ENCODE data around the gene SET.
"Not testable (repeated sequence)": the region's sequence is repeated elsewhere in the genome, so short reads cannot be mapped to it uniquely, and the experiment has no call there.

The SET gene

GRCh38 chr9:128689293-128689774, 312 bp downstream of the SET start:
- DNase-seq: peak; percentile 61

DNA sequence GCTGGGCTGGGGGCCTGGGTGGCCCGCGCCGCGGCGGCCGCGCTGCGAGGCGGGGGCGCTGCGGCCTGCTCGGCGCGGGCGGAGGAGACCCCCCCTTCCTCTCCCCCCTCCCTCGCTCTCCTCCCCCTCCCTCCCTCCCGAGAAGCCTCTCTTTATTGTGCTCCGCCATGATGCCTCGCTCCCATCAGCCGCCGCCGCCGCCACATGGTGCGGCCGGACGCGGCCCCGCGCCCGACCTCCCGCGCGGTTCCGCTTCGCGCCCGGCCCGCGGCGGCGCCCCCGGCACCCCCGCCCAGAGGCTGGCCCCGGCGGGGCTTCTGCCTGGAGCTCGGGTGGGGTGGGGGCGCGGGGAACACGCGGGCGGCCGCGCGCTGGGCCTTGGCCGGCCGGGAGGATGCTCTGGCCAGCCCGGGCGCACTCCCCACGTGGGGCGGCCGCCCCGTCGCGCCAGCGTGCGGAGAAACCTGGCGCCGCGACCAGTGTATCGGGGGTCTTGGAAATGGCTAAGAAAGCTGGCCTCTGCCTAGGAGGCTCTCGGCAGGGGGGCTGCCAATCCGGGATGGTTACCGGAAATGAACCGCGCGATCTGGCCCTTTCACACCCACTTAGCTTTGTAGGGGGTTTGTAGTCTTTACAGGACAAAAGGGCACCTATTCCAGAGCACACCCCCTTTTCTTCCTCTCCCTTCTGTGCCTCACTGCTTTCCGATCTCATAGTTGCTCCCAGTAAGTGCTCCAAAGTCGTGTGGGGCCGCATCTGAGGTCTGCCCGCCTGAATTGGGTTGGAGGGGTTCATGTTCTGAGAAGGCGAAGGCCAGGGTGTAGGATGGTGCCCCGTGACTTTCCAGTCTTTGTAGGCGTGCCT, 1.0 kb downstream of the SET start:
- peak; percentile 5 for DNase-seq

DNA sequence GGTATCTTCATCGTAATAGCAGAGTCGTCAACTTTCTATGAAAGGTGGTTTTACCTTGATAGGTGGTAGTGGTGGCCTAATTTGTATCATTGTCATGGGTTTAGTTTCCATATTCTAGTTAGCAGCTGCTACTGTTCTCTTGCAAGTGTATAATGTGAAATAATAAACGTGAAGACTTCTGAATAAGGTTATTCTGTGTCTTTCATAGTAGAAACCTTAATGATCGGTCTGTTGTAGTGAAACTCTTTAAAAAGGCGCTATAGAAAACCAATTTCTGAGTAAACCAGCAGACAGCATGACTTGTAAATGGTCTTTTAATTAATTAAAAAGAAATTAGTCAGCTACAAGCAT, 1.6 kb downstream of the SET start:
- no peak for DNase-seq

DNA sequence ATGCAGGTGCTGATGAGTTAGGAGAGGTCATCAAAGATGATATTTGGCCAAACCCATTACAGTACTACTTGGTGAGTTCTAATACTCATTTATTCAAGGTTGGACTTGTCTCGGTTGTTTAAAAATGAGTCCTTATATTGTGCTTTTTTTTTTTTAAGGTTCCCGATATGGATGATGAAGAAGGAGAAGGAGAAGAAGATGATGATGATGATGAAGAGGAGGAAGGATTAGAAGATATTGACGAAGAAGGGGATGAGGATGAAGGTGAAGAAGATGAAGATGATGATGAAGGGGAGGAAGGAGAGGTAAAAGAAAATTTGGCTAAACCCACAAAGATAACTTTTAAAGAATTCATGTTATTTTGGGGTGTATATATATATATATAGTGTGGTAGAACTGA, 4.7 kb downstream of the SET start:
- DNase-seq: not testable (repeated sequence)

DNA sequence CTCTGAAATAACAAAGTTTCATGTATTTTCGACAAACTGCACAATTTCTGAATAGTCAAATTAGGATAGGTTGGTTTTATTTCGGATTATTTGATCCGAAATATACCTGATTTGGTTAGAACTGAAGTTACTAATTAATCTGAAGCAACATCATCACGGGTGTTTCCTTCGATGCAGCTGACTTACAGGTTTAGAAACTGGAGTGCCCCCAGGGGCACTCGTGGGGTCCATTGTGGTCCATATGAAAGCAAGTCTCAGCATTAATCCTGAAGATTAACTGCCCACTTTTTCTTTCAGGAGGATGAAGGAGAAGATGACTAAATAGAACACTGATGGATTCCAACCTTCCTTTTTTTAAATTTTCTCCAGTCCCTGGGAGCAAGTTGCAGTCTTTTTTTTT, 5.3 kb downstream of the SET start:
- DNase-seq: no peak

DNA sequence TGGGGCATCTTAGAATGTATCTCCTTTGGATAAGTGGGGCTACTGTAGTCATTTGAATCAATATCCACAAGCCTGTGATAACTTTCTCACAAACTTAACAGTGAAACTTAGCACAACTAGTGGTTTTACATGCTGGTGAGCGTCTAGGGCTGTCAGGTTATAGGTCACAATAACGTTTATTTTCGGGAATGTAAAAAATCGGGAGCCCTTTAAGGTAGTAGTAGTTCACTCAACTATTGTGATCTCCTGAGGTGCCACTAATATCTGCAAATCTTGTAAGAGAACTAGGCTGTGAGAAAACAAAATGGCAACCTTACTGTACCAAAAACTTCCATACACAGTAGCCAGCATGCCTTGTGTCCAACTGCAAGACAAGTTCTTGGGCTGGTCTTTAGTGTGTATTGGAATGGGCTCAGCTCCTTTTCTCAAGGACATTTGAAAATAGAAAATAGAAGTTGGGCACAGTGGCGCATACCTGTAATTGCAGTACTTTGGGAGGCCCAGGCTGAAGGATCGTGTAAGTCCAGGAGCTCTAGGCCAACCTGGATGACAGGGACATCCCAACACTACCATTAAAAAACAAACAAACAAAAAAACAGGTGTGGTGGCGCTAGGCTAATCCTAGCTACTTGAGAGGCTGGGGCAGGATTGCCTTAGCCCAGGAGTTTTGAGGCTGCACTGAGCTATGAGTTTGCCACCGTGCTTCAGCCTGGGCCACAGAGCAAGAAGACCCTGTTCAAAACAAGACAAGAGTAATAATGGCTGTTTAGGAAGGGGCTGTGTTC, 8.1 kb downstream of the SET start:
- no peak for DNase-seq

- not testable (repeated sequence) for DNase-seq
Measured at GRCh38 chr9:128699096-128699795, 10.2 kb downstream of the SET start.

DNA sequence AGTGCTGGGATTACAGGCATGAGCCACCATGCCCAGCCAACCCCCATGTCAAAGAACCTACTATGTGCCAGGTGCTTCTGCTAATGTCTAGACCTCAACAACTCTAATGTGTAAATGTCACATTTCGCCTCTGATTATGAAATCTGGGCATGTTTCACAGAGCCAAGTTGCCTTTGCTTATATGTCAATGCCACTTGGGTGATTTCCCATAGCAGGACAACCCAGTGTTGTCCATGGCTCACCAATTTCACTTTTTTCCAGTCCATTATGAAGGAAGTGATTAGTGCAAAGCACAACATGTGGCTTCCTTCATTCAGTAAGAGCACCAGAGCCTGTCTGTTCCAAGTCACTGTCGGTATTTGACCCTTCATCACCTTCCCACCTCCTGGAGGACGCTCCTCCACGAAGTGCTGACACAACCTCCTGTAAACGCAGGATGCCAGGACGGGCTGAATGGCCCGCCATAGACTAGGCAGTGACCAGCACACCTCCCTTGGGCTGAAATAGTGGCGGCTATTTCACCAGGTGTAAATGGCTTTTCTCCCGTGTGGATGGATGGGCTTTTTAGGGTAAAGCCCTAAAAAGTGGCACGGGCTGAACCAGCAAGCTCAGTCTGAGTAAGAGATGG, 12.3 kb downstream of the SET start:
- DNase-seq: no peak

GRCh38 chr9:128702445-128702948, 13.5 kb downstream of the SET start, which contains the start of gene PKN3:
Gene PKN3, plus strand, starts transcription at chr9:128702503. Its CDS starts 413 bp downstream, at chr9:128702916.
- peak; percentile 74 for DNase-seq

- DNase-seq: no peak
Measured at GRCh38 chr9:128702949-128703615, 14.1 kb downstream of the SET start.

DNA sequence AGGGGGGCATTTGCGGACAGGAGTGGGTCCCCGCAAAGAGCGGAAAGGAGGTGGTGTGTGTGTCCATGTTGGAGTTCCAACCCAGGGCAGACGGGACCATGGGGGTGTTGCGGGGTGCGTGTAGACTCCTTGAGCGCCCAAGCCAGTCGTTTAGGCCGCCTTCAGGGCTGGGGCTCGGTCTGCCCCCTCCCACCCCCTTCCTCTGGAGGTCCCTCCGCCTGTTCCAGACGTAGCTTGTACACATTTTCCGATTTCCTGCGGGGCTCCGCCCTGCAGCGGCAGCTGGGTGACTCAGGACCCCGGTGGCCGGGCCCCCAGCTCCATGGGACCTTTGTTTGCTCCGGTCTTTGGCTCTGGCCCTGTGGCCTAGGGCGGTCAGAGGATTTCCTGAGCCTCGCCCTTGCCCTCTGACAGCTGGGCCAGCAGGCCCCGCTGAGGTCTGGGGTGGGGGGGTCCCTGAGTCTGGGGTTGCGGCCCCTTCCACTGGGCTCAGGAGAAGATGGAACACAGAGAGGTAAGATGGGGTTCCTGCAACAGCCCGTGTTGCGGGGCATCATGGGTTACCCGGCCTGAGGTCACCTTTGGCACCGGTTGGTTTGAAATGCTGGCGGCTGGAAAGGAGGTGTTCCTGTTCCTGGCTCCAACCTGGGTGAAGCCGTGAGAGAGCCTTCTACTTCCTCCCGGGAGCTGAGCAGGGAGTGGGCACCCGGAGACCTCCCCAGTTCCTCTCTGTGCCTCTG, 14.8 kb downstream of the SET start:
- DNase-seq: no peak

DNA sequence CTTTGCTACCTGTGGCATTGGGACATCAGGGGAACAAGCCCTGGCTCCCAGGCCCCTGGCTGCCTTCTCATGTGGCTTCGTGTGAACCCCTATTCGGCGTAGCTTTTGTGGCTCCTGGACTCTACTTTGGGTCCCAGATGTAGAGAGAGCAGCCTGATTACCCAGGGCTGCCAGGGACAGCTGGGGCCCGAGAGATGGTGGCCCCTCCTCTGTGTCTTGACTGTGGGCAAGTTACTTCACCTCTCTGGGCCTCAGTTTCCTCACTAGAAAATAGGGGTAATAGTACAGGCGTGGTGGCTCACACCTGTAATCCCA, 15.3 kb downstream of the SET start:
- DNase-seq: no peak

DNA sequence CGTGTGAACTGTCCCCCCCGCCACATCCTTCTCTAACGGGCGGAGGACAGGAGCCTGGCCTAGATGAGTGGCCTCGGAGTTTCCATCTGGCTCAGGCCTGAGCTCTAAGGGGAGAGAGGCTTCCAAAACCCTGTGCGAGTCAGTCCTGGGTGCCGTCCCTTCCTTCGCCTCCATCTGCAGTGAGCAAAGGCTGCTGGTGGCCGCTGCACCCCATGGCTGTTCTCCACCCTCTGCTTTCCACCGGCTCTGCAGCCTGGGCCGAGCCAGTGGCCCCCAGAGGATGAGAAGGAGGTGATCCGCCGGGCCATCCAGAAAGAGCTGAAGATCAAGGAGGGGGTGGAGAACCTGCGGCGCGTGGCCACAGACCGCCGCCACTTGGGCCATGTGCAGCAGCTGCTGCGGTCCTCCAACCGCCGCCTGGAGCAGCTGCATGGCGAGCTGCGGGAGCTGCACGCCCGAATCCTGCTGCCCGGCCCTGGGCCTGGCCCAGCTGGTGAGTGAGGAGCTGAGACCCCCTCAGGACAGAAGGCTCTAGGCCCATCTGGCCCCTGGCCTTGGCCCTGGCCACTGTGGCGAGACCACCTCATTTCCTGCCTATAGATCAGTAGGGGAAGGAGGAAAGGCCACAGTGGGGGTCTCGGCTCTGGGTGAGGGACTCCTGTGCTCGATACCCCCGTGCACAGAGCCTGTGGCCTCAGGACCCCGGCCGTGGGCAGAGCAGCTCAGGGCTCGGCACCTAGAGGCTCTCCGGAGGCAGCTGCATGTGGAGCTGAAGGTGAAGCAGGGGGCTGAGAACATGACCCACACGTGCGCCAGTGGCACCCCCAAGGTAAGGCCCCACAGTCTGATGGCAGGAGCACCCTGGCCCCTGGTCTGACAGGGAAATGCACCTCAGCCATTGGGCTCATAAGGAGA, 16.3 kb downstream of the SET start:
- DNase-seq: no peak

DNA sequence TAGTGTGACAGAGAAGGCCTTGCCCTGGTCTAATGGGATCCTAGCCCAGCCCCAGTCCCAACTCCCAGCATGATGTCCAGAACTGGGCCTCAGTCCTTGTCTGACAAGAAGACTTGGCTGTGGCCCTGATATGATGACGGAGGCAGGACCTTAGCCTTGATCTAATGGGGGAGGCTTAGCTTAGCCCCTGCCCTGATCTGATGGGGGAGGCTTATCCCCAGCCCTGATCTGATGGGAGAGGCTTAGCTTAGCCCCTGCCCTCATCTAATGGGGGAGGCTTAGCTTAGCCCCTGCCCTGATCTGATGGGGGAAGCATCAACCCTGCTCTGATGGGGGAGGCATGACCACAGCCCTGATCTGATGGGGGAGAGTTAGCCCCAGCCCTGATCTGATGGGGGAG, 17.0 kb downstream of the SET start:
- no peak for DNase-seq

GRCh38 chr9:128706671-128707381, 17.8 kb downstream of the SET start:
- no peak for DNase-seq

GRCh38 chr9:128707446-128707845, 18.4 kb downstream of the SET start:
- no peak for DNase-seq

DNA sequence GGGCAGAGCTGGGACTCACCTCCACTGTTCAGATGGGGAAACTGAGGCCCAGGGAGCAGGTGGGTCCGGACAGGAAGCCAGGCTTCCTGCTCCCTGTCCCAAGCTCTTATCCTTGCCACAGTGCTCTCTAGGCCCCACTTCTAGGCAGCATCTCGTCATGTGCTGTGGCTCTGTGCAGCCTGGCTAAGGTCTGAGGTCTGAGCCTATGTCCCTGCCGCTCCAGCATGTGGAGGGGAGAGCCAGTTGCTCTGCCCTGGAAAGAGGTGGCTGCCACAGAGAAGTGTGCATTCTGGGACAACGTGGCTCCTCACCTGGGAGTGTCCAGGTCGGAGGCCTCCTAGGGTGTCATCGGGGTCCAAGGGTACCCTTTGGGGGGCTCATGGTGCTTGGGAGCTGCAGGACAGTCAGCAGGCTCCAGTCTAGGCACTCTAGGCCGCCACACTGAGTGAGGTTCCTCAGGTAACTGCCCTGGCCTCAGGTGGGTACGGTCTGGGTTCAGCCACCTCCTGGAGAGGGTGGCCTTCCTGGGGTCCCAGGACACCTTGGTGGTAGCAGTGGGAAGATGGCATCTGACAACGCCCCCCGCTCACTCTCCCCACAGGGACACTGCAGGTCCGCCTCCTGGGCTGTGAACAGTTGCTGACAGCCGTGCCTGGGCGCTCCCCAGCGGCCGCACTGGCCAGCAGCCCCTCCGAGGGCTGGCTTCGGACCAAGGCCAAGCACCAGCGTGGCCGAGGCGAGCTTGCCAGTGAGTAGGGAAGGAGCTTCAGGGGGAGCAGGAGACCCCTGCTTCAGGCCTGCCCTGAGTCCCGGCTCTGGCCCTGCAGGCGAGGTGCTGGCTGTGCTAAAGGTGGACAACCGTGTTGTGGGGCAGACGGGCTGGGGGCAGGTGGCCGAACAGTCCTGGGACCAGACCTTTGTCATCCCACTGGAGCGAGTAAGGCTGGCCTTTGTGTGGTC, 23.7 kb downstream of the SET start:
- DNase-seq: no peak

DNA sequence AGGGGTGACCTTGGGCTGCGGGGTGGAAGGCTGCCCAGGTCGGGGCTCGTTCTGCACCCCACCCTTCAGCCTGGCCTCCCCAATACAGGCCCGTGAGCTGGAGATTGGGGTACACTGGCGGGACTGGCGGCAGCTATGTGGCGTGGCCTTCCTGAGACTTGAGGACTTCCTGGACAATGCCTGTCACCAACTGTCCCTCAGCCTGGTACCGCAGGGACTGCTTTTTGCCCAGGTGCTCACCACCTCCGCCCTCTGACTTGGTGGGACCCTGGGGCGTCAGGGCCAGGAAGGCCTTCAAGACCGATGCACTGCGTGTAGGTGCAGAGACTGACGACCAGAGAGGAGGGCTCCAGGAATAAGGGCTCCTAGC, 24.4 kb downstream of the SET start:
- no peak for DNase-seq

Data from GDM1 (cell line).